Osteocyte (in vitro differentiated cells): ENCODE measurements around the gene NUS1. TPM values are rescaled to one million over a fixed set of nuclear protein-coding genes. Genes with fewer than 3 reads are reported as not detected.
"Not testable (repeated sequence)": the region's sequence is repeated elsewhere in the genome, so short reads cannot be mapped to it uniquely, and the experiment has no call there.

ENCODE experiments used
- DNase-seq: peaks from one replicate; pipeline ENCODE4 v3.0.0; 2021; ENCODE audit warnings: mixed read lengths; ENCODE audit not compliant: unreplicated experiment; ENCODE audit errors: extremely low spot score
- H3K27ac Mint-ChIP-seq: one replicate; pipeline ENCODE4 v1.8.0; 2021; ENCODE audit warnings: mild to moderate bottlenecking, mixed read lengths; ENCODE audit not compliant: unreplicated experiment
- H3K27me3 Mint-ChIP-seq: one replicate; pipeline ENCODE4 v1.8.0; 2021; ENCODE audit warnings: mixed read lengths; ENCODE audit not compliant: unreplicated experiment
- H3K36me3 Mint-ChIP-seq: one replicate; pipeline ENCODE4 v1.8.0; 2021; ENCODE audit warnings: mixed read lengths; ENCODE audit not compliant: unreplicated experiment
- H3K4me1 Mint-ChIP-seq: one replicate; pipeline ENCODE4 v1.8.0; 2021; ENCODE audit warnings: mixed read lengths; ENCODE audit not compliant: unreplicated experiment
- H3K4me3 Mint-ChIP-seq: one replicate; pipeline ENCODE4 v1.8.0; 2021; ENCODE audit warnings: mild to moderate bottlenecking, moderate library complexity, mixed read lengths; ENCODE audit not compliant: unreplicated experiment
- H3K9me3 Mint-ChIP-seq: one replicate; pipeline ENCODE4 v1.8.0; 2021; ENCODE audit warnings: mixed read lengths; ENCODE audit not compliant: unreplicated experiment
- CTCF ChIP-seq: fragments of 200-600 bp; sonication (generic); IDR thresholded peaks from 2 replicates; pipeline ENCODE4 v1.5.0; 2021; ENCODE audit warnings: antibody characterized with exemption, mild to moderate bottlenecking, moderate library complexity
- total RNA-seq: library from RNA; stranded (reverse); gene quantifications from 2 replicates; pipeline ENCODE4 v1.2.1, GENCODE V29; 2021

Gene NUS1
- total RNA-seq, 1 donor from 2014 or later = 28.1 TPM

- Mint-ChIP-seq H3K4me1 (no peaks in the 10 kb centered on the region), H3K27me3 (peaks cover 9% of the 10 kb centered on the region), H3K4me3 (no peak overlapping the region), H3K9me3 (no peaks in the 10 kb centered on the region), H3K36me3 (peaks cover 1% of the 10 kb centered on the region), H3K27ac (no peak overlapping the region)
- TF ChIP-seq CTCF = no peak
- DNase-seq = no peak
These were observed 53.4 kb downstream of the NUS1 start for GRCh38 chr6:117728626-117729025.

- TF ChIP-seq CTCF = no peak
- Mint-ChIP-seq H3K9me3 (no peaks in the 10 kb centered on the region), H3K4me3 (no peak overlapping the region), H3K4me1 (no peaks in the 10 kb centered on the region), H3K27ac (no peak overlapping the region), H3K36me3 (peaks cover 1% of the 10 kb centered on the region), H3K27me3 (peaks cover 9% of the 10 kb centered on the region)
- no peak for DNase-seq
These were observed 54.3 kb downstream of the NUS1 start for GRCh38 chr6:117729613-117730012.

DNA sequence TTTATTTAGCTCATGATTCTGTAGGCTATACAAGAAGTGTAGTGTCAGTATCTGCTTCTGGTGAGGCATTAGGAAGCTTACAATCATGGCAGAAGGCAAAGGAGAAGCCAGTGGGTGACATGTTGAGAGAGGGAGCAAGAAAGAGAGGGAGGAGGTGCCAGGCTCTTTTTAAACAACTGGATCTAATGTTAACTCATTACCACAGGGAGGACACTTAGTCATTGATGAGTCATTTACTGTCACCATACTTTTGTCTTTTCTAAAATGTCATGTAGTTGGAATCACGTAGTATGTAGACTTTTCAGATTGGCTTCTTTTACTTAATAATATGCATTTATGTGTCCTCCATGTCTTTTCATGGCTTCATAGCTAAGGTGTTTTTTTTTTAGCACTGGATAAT is 58.1 kb downstream of the NUS1 start:
- no peak for DNase-seq
- no peaks in the 10 kb centered on the region for H3K4me1 Mint-ChIP-seq
- H3K27me3 Mint-ChIP-seq = peaks cover 9% of the 10 kb centered on the region
- no peaks in the 10 kb centered on the region for H3K36me3 Mint-ChIP-seq
- TF ChIP-seq CTCF = no peak
- no peak overlapping the region for H3K4me3 Mint-ChIP-seq
- peaks cover 5% of the 10 kb centered on the region for H3K9me3 Mint-ChIP-seq
- H3K27ac Mint-ChIP-seq = no peak overlapping the region

- TF ChIP-seq CTCF = no peak
- no peak for DNase-seq
- H3K4me3 Mint-ChIP-seq = no peak overlapping the region
- no peak overlapping the region for H3K27ac Mint-ChIP-seq
- no peaks in the 10 kb centered on the region for H3K36me3 Mint-ChIP-seq
- no peaks in the 10 kb centered on the region for H3K27me3 Mint-ChIP-seq
- H3K9me3 Mint-ChIP-seq = peaks cover 22% of the 10 kb centered on the region
- H3K4me1 Mint-ChIP-seq = no peaks in the 10 kb centered on the region
These were observed 64.6 kb downstream of the NUS1 start for GRCh38 chr6:117739869-117740268.

- H3K9me3 Mint-ChIP-seq = peaks cover 22% of the 10 kb centered on the region
- H3K4me3 Mint-ChIP-seq = no peak overlapping the region
- H3K4me1 Mint-ChIP-seq = no peaks in the 10 kb centered on the region
- no peaks in the 10 kb centered on the region for H3K36me3 Mint-ChIP-seq
- no peak for DNase-seq
- no peak overlapping the region for H3K27ac Mint-ChIP-seq
- H3K27me3 Mint-ChIP-seq = no peaks in the 10 kb centered on the region
- TF ChIP-seq CTCF = no peak
These were observed 65.3 kb downstream of the NUS1 start for GRCh38 chr6:117740605-117741004.

- not testable (repeated sequence) for H3K4me3 Mint-ChIP-seq, H3K27ac Mint-ChIP-seq, H3K4me1 Mint-ChIP-seq, DNase-seq, H3K36me3 Mint-ChIP-seq, H3K27me3 Mint-ChIP-seq
- H3K9me3 Mint-ChIP-seq = peaks cover 22% of the 10 kb centered on the region
These were observed 75.4 kb downstream of the NUS1 start for GRCh38 chr6:117750675-117751074.
